Fibroblast of peridontal ligament (primary cell): ENCODE data around the gene NTM.
A peak's percentile ranks its signal among the peaks of the same experiment; 100 is the strongest.

Experiments
- DNase-seq: peaks from one replicate; pipeline ENCODE4 v3.0.0-alpha.2; 2010; ENCODE audit errors: extremely low read depth

Gene NTM

GRCh38 chr11:131601586-131601985 lies 231.2 kb downstream of the NTM start:
- peak; percentile 42 for DNase-seq

GRCh38 chr11:131602431-131602830 lies 232.0 kb downstream of the NTM start:
- no peak for DNase-seq

GRCh38 chr11:131606811-131607335 lies 236.5 kb downstream of the NTM start:
- DNase-seq, result no peak

GRCh38 chr11:131609337-131609736 lies 238.9 kb downstream of the NTM start:
- peak; percentile 92 for DNase-seq

GRCh38 chr11:131609921-131610320 lies 239.5 kb downstream of the NTM start:
- DNase-seq, result peak; percentile 27

GRCh38 chr11:131611322-131611721 lies 240.9 kb downstream of the NTM start:
- DNase-seq, result no peak

- DNase-seq, result peak; percentile 20
These were observed 242.1 kb downstream of the NTM start for GRCh38 chr11:131612533-131612932.

- no peak for DNase-seq
These were observed 244.2 kb downstream of the NTM start for GRCh38 chr11:131614631-131615030.

GRCh38 chr11:131615611-131616010 lies 245.2 kb downstream of the NTM start:
- no peak for DNase-seq

GRCh38 chr11:131616481-131617140 lies 246.2 kb downstream of the NTM start:
- no peak for DNase-seq

- DNase-seq, result peak; percentile 75
These were observed 247.8 kb downstream of the NTM start for GRCh38 chr11:131618201-131618600.

- DNase-seq, result no peak
These were observed 251.8 kb downstream of the NTM start for GRCh38 chr11:131622193-131622592.

GRCh38 chr11:131624531-131624930 lies 254.1 kb downstream of the NTM start:
- no peak for DNase-seq

- DNase-seq, result no peak
These were observed 256.4 kb downstream of the NTM start for GRCh38 chr11:131626788-131627187.

- no peak for DNase-seq
These were observed 258.3 kb downstream of the NTM start for GRCh38 chr11:131628739-131629138.

- peak; percentile 52 for DNase-seq
These were observed 259.6 kb downstream of the NTM start for GRCh38 chr11:131629925-131630540.

- no peak for DNase-seq
These were observed 262.6 kb downstream of the NTM start for GRCh38 chr11:131632971-131633370.

GRCh38 chr11:131633921-131634715 lies 263.7 kb downstream of the NTM start:
- DNase-seq, result peak; percentile 15

- peak; percentile 57 for DNase-seq
These were observed 267.2 kb downstream of the NTM start for GRCh38 chr11:131637469-131638175.

GRCh38 chr11:131638889-131639288 lies 268.5 kb downstream of the NTM start:
- DNase-seq, result no peak

- DNase-seq, result no peak
These were observed 269.9 kb downstream of the NTM start for GRCh38 chr11:131640320-131640719.
